ENCODE results near the gene CCN6.

- TF ChIP-seq CTCF (IDR thresholded peaks at IDR 0.05) = no peak
- no peak for TF ChIP-seq POLR2A (IDR thresholded peaks at IDR 0.05)
These were observed 60.0 kb downstream of the CCN6 start for GRCh38 chr6:112113918-112114317.
